SKM-1 treated with dmso at 0.1 percent for 144 hours (cell line): ENCODE measurements around the gene IDUA.

Experiments used
- DNase-seq: peaks from one replicate; lab custom pipeline; 2025; ENCODE audit not compliant: unreplicated experiment; lab: John Stamatoyannopoulos, UW

IDUA gene

GRCh38 chr4:1013225-1014073 lies 26.6 kb downstream of the IDUA start:
- no peak for DNase-seq

- DNase-seq = no peak
Observed at GRCh38 chr4:1014291-1015167, 27.7 kb downstream of the IDUA start.

- no peak for DNase-seq
Observed at GRCh38 chr4:1015179-1015578, 28.3 kb downstream of the IDUA start.

GRCh38 chr4:1015746-1016145 lies 28.9 kb downstream of the IDUA start:
- no peak for DNase-seq

GRCh38 chr4:1017211-1017610 lies 30.4 kb downstream of the IDUA start:
- DNase-seq = no peak

- no peak for DNase-seq
Observed at GRCh38 chr4:1017706-1018105, 30.9 kb downstream of the IDUA start.

GRCh38 chr4:1018147-1019020 lies 31.5 kb downstream of the IDUA start:
- no peak for DNase-seq

- no peak for DNase-seq
Observed at GRCh38 chr4:1019320-1019719, 32.5 kb downstream of the IDUA start.

GRCh38 chr4:1019729-1020470 lies 33.1 kb downstream of the IDUA start:
- no peak for DNase-seq

- DNase-seq = no peak
Observed at GRCh38 chr4:1021386-1022050, 34.7 kb downstream of the IDUA start.

GRCh38 chr4:1022051-1022738 lies 35.4 kb downstream of the IDUA start:
- no peak for DNase-seq

GRCh38 chr4:1022739-1023066 lies 35.9 kb downstream of the IDUA start:
- DNase-seq = no peak

GRCh38 chr4:1023075-1023640 lies 36.3 kb downstream of the IDUA start:
- DNase-seq = no peak

GRCh38 chr4:1023895-1024740 lies 37.3 kb downstream of the IDUA start:
- DNase-seq = no peak

GRCh38 chr4:1024882-1025545 lies 38.2 kb downstream of the IDUA start:
- DNase-seq = no peak

GRCh38 chr4:1026115-1026514 lies 39.3 kb downstream of the IDUA start:
- DNase-seq = no peak

- no peak for DNase-seq
Observed at GRCh38 chr4:1027219-1027914, 40.5 kb downstream of the IDUA start.
